ENCODE measurements around the gene COMMD8.

GRCh38 chr4:47471591-47471990, 8.1 kb upstream of the COMMD8 start:
- TF ChIP-seq POLR2A (IDR thresholded peaks at IDR 0.05) = no peak
- TF ChIP-seq, protein P1, sequence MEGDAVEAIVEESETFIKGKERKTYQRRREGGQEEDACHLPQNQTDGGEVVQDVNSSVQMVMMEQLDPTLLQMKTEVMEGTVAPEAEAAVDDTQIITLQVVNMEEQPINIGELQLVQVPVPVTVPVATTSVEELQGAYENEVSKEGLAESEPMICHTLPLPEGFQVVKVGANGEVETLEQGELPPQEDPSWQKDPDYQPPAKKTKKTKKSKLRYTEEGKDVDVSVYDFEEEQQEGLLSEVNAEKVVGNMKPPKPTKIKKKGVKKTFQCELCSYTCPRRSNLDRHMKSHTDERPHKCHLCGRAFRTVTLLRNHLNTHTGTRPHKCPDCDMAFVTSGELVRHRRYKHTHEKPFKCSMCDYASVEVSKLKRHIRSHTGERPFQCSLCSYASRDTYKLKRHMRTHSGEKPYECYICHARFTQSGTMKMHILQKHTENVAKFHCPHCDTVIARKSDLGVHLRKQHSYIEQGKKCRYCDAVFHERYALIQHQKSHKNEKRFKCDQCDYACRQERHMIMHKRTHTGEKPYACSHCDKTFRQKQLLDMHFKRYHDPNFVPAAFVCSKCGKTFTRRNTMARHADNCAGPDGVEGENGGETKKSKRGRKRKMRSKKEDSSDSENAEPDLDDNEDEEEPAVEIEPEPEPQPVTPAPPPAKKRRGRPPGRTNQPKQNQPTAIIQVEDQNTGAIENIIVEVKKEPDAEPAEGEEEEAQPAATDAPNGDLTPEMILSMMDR (IDR thresholded peaks at IDR 0.05) = no peak
